ENCODE data around the gene DCTN4.
A peak's percentile ranks its signal among the peaks of the same experiment; 100 is the strongest.

Gene DCTN4

GRCh38 chr5:150740992-150741391 is 17.8 kb downstream of the DCTN4 start:
- DNase-seq (ENCODE audit: low read depth, low spot score), result no peak

- no peak for DNase-seq (ENCODE audit: low read depth, low spot score)
These were observed 20.0 kb downstream of the DCTN4 start for GRCh38 chr5:150738862-150739261.

DNA sequence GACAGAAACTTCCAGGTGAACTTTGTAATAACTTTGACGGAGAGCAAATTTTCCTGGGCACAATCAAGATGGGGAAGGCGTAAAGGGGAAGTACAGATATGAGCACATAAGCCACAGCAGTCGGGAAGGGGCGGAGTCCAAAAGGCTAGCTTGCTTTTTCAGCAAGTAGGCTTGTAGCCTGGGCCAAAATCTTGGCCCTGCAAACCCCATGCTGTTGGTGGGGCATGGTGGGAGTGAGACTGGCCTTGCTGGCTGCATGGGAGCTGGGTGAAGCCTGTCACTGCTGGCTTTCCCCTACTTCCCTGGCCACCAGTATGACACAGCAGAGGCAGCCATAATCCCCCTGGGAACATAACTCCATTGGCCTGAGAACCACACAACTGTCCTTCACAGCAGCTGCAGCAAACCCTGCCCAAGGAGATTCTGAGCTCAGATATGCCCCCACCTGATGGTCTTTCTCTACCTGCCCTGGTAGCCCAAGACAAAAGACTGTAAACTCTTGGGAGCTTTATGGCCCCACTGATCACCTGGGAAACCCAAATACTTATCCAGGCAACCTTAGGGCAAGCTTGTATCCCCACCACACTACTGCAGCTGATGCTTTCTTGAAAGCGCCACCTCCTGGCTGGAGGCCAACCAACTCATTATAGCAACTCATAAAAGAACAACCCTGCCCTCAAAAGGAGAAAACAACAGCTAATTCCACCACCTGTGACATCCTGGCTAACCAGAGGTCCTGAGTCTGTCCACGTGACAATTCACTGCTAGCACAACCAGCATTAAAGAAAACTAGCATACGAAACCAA is 24.0 kb downstream of the DCTN4 start:
- no peak for DNase-seq (ENCODE audit: low read depth, low spot score)

DNA sequence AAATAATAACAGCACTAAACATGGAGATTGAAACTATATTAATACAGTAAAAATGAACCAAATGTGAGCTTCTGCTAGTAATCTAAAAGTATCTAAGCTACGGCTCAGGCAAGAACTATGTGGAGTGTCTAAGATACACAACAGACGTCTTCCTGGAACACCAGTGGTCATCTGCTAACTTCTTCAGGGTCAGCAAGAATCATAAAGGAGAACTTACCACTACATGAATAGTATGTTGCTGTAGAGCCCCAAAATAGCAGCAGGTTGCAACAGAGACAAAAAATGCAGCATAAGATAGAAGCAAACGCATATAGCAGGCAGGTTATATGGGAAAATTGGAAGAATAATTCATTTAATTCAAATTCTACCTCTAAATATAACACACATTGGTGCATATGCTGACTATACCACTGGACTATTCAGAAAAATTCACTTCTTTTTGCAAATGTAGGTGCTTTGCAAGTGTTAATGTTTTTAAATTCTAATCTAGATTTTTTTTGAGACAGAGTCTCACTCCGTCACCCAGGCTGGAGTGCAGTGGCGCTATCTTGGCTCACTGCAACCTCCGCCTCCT is 27.1 kb downstream of the DCTN4 start:
- no peak for DNase-seq (ENCODE audit: low read depth, low spot score)

GRCh38 chr5:150729859-150730258 is 29.0 kb downstream of the DCTN4 start:
- DNase-seq (ENCODE audit: low read depth, low spot score), result no peak

DNA sequence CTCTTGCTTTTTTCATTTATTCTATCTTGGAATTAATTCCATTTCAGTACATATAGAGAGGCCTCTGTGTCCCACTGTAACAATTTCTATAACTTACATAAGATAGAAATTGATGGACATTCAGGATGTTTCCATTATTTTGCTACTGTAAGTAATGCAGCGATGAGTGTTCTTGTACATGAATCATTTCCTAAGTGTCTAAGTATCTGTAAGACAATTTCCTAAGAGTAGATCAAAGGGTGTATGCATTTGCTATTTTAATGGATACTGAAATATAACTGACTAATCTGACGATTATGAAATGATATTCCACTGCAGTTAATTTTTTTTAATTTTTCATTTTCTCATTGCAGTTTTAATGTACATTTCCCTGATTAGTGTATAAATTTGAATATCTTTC is 35.0 kb downstream of the DCTN4 start:
- DNase-seq (ENCODE audit: low read depth, low spot score), result no peak

DNA sequence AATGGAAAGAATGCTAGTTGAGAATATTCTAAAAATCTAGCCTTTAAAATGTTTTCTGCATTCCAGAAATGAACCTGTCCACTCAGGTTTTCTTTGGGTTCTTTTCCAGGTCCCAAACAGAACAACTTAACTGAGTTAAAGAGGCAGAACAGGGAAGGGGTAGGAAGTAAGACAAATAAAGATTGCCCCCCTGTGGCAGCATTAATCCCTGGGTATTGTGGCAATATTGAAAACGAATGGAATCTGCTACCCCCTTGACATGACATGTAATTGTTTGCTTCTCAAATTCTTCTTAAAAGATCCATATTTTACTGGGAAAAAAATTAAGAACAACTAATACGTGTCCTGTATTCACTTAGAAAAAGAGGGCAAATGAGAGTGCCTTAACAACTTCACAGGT is 48.7 kb downstream of the DCTN4 start:
- DNase-seq (ENCODE audit: low read depth, low spot score), result no peak

DNA sequence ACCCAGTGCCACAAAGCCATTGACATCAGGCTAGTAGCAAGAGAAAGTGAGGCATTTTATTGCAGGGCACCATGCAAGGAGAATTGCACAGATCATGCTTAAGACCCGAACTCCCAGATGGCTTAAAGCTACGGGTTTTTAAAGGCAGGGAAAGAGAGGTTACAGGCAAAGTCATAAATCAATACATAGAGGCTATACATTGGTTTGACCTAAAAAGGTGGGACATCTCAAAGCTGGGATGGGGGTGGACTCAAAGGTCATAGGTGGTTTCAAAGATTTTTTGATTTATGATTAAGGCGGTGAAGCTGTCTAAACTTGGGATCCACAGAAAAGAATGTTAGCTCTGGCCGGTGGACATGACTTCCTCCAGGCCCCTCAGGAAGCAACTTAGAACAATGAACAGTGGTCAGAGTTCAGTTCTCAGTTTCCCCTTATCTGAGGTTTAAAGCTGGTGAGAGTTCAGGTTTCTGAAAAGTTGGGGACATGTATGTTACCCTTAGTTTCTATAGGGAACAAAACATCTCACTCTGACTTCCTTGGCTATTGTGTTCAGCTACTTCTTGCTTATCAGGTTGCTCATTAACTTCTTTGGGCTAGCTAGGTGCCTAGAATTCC is 51.9 kb downstream of the DCTN4 start:
- DNase-seq (ENCODE audit: low read depth, low spot score), result no peak

GRCh38 chr5:150703762-150704161 is 55.1 kb downstream of the DCTN4 start:
- DNase-seq (ENCODE audit: low read depth, low spot score), result no peak

GRCh38 chr5:150700594-150701377 is 58.0 kb downstream of the DCTN4 start, which contains the start of gene RBM22:
Gene RBM22, minus strand, starts transcription at chr5:150701062. Its CDS starts 77 bp downstream, at chr5:150700985.
- DNase-seq (ENCODE audit: low read depth, low spot score), result peak; percentile 65

DNA sequence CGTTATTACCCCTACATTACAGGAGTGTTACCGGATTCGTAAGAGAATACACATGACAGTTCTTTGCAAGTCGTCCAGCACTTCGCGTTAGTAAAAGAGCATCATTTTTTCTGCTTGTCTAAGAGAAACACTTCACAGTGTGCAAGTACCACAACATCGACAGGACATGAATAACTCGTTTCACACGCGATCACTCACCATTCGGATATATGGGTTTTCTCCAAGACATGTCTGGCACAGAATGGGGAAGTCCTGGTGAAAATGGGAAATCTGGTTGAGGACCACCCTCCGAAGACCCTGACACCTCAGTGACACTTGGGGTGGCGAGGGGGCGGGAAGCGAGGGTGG is 58.6 kb downstream of the DCTN4 start:
- peak; percentile 4 for DNase-seq (ENCODE audit: low read depth, low spot score)

- DNase-seq (ENCODE audit: low read depth, low spot score), result no peak
These were observed 64.2 kb downstream of the DCTN4 start for GRCh38 chr5:150694612-150695011.

- DNase-seq (ENCODE audit: low read depth, low spot score), result no peak
These were observed 66.5 kb downstream of the DCTN4 start for GRCh38 chr5:150692276-150692675.

- no peak for DNase-seq (ENCODE audit: low read depth, low spot score)
These were observed 68.1 kb downstream of the DCTN4 start for GRCh38 chr5:150690760-150691159.

DNA sequence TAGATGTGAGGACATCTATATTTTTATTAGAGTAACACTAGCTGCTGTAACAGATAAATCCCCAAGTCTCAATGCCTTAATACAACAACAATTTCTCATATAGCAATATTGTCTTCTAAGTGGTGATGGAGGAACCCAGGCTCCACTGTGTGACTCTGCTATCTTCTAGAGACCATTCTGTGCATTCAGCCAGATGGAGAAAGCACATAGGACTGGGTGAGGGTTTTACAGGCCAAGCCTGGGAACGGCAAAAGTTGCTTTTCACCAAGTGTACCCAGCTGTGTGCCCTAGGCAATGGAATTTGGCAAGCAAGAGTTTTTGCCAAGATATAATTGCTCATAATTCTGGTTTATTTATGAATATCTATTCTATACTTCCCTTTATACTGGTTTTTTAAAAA is 69.7 kb downstream of the DCTN4 start:
- DNase-seq (ENCODE audit: low read depth, low spot score), result no peak

DNA sequence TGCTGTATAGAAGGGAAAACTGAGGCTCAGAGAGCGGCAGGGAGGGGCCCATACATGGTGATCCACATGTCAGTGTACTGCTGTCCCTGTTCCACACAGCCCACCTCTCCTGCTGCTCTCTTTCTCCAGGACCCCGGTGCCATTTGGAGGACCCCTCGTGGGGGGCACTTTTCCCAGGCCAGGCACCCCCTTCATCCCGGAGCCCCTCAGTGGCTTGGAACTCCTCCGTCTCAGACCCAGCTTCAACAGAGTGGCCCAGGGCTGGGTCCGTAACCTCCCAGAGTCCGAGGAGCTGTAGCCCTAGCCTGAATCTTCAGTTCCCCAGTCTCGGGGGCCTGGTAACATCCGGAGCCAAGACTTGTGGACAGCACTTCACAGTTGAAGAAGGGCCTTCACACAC is 82.2 kb downstream of the DCTN4 start:
- DNase-seq (ENCODE audit: low read depth, low spot score), result no peak

DNA sequence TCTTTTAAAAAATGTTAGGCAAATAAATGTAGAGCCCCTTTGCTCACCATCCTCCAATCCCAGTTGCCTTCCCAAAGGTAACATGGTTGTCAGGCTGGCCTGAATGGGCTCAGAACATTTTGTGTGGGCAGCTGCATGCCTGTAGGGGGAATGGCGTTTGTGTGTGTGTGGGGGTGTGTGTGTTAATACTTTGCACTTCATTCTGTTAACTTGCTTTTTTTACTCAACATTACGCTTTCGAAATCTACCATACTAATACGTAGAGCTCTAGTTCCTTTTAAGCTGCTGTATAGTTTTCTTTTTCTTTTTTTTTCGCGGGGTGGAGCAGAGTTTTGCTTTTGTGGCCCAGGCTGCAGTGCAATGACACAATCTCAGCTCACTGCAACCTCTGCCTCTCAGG is 83.7 kb downstream of the DCTN4 start:
- DNase-seq (ENCODE audit: low read depth, low spot score), result no peak

DNA sequence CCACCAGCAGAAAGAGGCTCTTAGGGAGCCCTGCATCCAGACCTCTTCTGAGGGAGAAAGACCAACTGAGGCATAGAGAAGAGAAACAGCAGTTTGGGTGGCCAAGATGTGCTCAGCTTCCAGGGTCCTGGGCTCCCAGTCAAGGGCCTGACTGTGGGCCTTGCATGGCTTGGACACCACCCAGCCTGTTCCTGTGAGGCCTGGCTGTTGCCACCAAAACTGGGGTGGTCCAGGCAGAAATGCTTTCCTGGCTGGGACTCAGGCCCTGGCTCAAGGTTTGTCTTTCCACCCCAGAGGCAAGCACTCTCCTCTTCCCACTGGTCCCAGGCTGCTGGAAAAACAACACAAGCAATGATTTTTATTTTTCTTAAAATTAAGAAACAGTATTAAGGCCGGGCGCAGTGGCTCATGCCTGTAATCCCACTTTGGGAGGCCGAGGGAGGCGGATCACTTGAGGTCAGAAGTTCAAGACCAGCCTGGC is 84.4 kb downstream of the DCTN4 start:
- DNase-seq (ENCODE audit: low read depth, low spot score), result no peak

DNA sequence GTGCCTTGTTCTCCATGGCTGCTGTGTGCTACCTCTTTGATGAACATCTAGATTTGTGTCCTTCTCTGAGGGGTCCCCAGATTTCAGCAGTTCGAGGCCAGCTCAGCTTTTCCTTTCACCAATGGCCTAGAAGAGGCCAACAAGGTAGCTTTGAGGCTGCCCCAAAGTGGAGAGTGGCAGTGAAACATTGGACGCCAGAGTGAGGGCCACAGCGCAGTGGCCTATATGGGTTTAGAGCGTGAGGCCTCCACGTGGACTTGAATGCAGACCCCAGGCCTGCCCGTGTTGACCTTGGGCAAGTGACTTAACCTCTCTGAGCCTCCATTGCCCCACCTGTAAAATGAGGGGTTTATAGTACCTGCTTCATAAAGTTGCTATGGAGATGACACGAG is 85.9 kb downstream of the DCTN4 start:
- DNase-seq (ENCODE audit: low read depth, low spot score), result no peak

GRCh38 chr5:150672237-150672883 is 86.5 kb downstream of the DCTN4 start:
- no peak for DNase-seq (ENCODE audit: low read depth, low spot score)

- DNase-seq (ENCODE audit: low read depth, low spot score), result no peak
These were observed 87.1 kb downstream of the DCTN4 start for GRCh38 chr5:150671509-150672236.
